Cortex of kidney (tissue), 1 donor: ENCODE data around the gene NDUFAB1.
"Not testable (repeated sequence)": the region's sequence is repeated elsewhere in the genome, so short reads cannot be mapped to it uniquely, and the experiment has no call there.

ENCODE experiments used
- DNase-seq: peaks from one replicate; lab custom pipeline; 2025; lab: John Stamatoyannopoulos, UW

Gene NDUFAB1

DNA sequence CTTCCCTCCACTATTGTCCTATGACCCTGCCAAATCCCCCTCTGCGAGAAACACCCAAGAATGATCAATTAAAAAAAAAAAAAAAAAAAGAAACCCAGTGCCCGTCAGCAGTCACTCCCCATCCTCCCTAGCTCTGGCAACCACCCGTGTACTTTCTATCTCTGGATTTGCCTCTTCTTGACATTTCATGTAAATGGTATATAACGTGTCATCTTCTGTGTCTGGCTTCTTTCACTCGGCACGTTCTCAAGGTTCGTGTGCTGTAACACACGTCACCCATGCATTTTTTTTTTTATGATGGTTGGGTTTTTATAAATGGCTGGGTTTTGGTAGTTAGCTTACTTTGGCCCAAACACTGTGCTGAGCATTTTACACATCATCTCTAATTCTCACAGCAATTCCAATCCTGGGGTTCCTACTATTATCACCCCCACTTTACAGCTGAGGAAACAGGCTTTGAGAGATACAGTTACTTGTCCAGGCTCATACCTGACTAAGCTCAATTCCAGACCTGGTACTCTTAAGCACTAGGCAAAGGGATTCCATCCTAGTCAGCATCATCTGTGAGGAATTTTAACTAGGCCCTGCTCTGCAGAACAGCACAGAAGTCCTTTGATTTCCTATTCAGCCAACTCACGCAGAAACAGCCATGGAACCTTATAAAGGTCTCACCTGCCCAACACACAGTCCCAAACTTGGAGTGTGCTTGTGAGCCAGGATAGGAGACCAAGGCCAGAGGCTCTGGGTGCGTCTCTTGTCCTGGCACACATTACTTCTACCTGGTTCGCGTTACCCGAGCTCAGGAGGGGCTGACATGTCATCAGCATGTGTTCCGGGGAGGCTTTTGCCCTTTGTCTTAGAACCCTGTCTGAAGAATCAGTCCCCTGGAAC lies 11.7 kb downstream of the NDUFAB1 start:
- DNase-seq = no peak

DNA sequence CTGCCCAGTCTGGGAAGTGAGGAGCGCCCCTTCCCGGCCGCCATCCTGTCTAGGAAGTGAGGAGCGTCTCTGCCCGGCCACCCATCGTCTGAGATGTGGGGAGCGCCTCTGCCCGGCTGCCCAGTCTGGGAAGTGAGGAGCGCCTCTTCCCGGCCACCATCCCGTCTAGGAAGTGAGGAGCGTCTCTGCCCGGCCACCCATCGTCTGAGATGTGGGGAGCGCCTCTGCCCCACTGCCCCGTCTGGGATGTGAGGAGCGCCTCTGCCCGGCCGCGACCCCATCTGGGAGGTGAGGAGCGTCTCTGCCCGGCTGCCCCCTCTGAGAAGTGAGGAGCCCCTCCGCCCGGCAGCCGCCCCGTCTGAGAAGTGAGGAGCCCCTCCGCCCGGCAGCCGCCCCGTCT lies 12.8 kb downstream of the NDUFAB1 start:
- not testable (repeated sequence) for DNase-seq

DNA sequence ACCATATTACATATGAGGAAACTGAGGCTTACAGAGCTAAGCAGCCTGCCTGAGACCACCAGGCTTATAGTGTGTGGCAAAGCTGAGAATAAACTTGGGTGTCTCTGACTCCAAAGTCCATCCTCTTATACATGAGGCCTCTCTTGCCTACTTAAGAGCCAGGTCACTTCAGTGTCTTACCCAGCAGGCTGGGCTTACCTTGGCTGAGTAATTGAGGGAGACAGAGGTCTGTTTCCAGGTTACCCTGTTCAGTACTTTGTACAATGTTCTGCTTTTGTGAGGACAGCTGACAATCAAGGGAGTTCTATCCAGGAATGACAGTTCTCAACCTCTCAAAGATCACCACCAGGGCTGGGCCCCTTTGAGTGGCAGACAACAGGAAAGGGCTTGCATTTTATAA lies 14.4 kb downstream of the NDUFAB1 start:
- DNase-seq = no peak

DNA sequence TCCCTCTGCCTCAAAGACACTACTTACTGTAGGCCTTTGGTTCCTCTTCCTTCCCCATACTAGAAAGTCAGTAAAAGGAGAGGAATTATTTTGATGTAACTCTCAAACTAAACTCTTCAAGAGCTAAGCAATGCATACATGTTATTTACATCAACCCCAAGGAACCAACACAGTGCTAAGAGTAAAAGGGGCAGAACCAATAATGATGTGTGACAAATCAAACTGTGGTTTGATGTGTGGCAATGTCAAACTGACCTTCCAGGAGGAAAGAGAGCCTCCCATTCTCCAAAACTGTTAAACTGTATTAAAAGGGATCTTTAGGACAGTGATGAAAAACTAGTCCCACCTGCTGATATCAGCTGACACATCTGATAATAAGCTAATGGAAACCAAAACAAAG lies 15.7 kb downstream of the NDUFAB1 start:
- no peak for DNase-seq

DNA sequence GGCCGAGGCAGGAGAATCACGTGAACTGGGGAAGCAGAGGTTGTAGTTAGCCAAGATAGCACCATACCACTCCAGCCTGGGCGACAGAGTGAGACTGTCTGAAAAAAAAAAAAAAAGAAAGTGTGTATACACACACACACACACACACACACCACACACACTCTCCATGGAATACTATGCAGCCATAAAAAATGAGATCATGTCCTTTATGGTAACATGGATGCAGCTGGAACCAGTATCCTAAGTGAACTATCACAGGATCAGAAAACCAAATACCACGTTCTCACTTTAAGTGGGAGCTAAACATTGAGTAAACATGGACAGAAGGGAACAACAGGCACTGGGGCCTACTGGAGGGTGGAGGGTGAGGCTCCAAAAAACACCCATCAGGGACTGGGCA lies 16.7 kb downstream of the NDUFAB1 start:
- DNase-seq = no peak

DNA sequence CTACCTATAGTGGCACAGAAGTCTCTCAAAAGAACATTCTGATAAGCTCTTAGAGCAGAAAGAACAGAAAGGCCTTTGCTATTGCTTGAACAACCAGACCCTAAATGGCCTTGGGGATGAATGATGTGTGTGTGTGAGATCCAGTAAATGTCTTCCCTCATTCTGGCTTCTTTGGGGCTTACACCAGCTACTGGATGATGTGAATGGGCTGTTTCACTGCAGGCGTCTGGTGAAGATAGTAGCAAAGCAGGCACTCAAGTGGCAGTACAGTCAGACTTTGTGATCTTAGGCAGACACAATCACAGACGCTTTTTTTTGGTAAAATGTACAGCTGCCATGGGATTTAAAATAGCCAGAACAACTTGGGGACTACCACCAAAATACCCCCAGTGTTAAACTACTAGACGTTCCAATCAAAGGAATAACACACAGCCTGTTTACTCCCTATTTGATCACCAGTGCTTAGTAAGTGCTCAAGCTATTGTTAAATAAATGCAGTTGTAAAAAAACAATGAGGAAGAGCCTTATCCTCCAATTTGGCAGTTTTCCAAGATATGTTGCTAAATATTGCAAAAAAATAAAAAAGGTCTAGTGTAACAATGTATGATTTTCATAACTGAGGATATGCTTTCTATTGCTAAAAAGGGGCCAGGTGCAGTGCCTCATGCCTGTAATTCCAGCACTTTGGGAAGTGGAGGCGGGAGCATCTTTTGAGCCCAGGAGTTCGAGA lies 17.9 kb downstream of the NDUFAB1 start:
- DNase-seq = no peak

DNA sequence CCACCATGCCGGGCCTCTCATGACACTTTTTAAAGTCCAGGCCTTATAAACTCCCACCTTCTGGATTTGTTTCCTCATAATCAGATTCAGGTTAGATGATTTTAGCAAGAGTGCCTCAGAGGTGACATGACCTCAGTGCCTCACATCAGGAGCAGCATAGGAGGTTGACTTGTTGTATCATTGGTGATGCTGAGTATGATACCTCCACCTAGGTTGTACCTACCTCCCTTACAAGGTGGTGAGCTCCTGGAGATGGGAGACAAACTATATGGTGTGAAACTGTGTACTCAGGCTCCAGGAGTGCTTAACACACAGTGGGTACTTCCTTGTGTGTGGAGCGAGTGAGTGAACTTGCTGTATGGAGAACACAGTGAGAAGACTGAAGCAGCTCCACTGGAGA lies 18.6 kb downstream of the NDUFAB1 start:
- no peak for DNase-seq

DNA sequence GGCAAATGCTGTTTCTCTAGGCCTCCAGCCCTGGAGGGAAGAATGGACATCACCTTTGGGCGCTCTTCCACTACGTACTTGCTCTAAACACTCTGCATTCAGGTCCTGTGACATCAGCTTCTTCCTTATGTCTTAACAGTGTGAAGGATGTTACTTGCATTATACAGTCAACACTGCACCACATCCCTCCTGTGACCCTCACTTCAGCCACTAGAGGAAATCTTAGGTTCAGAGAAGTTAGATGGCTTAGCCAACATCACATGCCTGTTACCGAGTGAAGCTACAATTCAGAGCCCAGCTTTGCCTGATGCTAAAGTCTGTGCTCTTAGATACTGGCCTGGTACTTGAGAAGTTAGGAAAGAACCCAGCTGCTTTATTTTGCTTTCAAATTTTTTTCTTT lies 20.3 kb downstream of the NDUFAB1 start:
- DNase-seq = no peak

DNA sequence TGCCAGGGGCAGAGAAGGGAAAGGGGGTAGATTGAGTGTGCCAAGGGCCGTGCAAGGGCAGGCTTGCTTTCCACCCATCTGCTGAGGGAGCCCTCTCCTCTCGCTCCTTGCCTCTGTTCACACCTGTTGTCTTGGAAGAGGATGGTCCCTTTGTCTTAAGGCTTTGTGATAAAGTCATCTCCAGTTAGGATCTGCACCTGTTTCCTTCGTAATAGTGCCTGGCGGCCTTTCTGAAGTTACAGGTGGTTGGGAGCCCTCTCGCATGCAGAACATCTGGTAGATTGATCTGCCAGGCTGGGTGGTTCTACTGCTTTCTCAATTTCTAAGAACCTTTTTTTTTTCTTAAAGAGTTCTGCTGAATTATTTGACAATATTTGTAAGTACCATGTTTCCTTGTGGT lies 22.3 kb downstream of the NDUFAB1 start:
- DNase-seq = no peak

DNA sequence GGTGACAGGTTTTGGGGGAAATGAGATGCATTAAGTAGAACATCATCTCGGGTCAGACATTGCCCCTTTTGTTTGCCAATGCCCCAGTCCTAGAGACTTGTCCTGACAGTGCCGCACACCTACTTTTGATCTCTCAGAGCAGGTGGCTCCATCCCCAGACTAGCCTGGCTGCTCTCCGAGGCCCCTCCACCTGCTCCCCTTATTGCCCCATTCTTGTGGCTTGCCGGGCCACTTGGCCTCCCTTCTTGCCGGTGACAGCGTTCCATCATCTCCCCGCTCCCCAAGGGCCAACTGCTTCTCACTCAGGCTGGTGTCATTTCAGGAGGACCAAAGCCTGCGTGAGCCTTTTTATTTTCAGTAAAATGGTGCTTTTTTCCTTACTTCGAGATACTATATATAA lies 23.7 kb downstream of the NDUFAB1 start:
- no peak for DNase-seq

DNA sequence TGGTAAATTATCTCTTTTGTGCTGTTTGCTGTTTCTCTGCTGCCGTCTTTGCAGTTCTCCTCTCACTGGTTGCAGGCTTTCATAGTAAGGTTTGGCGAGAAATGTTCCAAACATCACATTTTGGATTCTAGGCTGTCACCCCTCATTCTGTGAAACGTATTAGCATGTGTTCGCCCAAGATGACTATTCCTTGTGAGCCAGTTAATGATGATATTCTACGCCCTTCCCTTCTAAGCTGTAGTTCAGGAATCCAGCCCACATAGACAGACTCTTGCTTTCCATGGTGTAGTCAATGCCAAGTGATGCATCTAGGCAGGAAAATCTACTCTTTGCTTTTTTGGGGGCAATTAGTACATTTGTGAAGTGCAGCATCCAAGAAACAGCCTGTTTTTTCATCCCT lies 24.2 kb downstream of the NDUFAB1 start:
- no peak for DNase-seq

DNA sequence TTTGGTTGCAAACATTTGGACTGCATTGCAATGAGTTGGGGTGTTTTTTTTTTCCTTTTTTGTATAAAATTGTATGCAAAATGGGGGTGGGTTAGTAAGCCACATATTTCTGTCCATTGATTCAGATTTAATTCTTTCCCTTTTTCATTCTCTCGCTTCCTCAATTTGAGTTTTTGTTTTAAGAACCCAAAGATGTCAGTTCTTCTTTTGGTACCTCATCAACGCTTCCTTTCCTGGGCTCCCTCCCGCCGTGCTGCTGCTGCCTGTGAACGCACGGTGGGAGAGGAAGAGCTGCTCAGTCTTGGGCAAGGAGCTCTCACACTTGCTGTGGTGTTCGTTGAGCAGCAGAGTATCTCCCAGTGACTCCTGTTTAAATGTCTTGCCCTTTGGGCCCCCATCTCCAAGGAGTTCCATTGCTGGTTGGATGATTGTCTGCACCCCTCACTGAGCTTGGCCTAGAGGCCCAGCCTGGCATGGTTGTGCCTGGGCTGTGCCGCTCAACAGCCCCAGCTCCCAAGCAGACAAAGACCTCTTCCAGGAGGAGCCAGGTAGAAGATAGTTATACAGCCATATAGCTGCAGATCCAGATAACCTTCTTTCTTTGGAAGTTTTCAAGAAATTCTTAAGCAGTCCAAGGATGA lies 25.0 kb downstream of the NDUFAB1 start:
- no peak for DNase-seq

DNA sequence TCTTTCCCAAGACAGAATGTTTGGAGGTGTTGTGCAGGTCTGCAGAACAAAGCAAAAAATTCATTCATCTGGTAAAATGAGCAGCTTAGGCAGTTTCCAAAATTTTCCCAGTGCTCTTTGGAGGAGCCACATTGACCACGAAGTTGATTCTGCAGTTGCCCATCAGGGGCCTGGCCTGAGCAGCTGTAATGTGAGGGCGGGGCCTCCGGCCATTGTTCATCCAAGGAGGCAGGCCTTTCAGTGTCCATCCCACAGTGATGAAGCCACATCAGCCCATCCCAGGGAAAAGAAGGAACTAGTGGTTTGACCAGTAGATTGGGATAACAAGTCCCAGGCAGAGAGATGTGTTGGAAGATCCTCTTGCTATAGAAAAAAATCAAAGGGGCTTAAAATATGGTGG lies 28.5 kb downstream of the NDUFAB1 start:
- DNase-seq = no peak

DNA sequence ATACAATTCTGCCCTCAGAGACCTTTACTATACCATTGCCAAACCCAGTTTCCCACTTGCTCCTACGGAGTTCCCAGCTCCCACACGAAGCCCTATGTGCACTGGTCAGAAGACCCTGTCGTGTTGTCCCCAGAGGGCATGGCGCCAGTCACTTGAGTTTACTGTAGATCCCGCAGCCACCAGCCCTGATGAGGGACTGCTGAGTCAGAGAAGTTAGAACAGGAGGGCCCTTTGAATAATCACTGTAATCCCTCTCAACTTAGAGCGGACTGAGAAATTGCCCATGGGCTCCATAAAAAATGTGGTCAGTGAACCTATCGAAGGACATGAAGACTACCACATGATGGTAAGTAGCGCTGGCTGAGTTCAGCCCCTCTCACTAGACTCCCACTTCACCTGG lies 29.4 kb downstream of the NDUFAB1 start:
- no peak for DNase-seq

DNA sequence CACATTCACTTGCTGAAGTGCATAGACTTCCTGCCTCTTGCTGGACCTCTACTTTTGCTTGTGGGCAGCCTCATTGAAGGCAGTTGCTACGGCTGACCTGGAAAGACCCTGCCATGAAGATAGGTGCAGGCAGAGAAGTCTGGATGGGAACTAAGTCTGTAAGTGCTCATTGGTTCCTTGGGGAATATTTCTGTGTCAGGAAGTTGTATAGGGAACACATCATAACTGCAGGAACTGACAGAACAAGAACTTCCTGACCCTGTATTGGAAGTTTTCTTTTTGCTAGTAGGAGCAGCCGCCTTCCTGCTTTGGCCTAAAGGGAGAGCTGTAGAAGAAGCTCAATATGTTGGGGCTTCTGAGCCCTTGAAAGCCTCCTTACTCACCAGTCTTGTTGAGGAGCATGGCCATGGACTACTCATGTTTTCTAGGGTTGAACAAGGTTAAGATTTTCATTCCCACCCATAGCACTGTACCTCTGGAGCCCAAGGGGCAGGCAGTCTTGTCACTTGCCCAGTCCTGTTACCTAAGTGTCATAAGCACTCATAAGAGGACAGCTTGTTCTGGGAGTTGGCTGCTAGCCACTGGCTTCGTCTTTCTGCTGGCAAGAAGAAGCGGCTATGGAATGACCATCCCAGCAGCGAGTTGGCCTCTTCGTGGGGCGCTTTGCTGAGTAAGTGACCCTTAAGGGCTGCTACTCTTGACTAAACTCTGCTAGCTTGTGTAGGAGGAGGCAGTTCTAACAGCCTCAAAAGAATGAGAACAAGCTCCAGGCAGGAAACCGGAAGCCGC lies 31.3 kb downstream of the NDUFAB1 start:
- DNase-seq = no peak

DNA sequence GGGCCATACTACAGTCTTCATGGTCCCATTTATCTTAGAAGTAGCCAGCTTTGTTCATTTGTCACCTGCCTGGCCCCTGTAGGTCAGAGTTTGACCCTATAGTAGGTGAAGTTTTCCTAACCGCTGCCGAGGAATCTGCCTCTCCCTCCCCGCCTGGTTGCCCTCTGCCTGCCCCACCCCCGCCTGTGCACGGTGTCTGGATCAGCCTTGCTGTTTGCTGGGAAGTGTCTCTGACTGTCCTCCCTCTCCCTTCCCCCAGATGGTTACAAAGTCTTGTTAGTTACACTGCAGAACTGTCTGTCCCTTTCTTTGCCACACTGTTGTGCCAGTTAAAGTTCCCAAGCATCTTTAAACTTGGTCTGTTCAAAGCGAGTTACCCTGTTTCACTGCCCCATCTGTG lies 32.9 kb downstream of the NDUFAB1 start:
- DNase-seq = no peak

DNA sequence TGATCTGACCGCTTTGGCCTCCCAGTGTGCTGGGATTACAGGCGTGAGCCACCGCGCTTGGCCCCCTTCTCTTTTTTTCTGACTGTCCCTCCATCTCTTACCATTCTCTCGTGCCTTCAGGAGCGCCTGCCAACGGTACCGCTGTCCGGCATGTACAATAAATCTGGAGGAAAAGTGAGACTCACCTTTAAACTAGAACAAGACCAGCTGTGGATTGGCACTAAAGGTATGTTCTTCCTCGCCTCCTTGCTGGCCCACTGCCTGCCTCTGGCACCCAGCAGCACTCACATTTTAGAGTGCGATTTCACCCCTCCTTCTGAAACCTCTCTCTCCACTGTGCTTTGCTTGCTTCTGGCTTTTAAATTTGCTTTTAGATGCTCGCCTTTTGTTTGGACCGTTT lies 33.6 kb downstream of the NDUFAB1 start:
- DNase-seq = no peak

DNA sequence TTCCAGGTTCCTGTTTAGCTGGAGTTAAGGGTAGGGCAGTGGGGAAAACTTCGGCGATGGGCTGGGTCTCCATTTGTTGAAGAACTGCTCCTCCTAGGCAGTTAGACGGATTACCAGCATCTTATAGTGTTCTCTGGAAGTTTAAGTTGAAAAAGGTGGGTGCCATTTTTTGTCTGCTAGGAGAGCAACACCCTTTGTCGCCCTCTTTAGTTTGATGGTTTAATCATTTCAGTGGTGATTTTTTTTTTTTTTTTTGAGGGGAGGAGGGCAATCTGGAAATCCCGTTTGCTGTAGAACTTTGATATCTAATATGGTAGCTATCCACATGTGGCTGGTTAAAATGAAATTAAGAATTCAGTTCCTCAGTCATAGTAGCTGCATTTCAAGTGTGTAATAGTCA lies 34.5 kb downstream of the NDUFAB1 start:
- no peak for DNase-seq

DNA sequence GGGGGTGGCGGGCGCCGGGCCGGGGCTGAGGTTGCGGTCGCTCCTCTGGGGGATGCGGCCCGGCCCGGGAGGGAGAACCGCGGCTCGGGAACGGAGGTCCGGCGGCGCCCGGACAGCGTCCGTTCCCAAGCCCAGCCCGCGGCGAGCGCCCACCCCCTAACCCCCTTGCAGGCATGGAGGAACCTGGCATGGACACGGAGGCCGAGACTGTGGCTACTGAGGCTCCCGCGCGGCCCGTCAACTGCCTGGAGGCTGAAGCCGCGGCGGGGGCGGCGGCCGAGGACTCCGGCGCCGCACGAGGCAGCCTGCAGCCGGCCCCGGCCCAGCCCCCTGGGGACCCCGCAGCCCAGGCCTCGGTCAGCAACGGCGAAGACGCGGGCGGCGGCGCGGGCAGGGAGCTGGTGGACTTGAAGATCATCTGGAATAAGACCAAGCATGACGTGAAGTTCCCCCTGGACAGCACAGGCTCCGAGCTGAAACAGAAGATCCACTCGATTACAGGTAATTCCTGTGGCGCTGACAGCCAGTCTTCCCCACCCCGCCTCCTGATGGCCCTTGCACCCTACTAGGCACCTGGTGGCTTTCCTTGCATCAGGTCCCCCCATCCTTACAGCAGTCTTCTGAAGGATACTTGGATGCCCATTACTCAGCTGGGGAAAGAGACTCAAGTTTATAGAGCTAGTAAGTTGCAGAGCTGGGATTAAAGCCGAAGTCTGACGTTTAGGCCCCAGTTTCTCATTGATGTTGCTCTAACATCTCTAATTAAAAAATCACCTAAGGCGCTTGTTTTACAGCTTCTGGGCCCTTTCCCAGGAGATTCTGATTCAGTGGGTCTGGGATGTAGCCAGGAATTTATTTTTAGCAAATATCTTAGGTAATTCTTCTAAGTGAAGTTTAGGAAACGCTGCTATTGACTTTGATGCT lies 38.1 kb downstream of the NDUFAB1 start:
- no peak for DNase-seq

DNA sequence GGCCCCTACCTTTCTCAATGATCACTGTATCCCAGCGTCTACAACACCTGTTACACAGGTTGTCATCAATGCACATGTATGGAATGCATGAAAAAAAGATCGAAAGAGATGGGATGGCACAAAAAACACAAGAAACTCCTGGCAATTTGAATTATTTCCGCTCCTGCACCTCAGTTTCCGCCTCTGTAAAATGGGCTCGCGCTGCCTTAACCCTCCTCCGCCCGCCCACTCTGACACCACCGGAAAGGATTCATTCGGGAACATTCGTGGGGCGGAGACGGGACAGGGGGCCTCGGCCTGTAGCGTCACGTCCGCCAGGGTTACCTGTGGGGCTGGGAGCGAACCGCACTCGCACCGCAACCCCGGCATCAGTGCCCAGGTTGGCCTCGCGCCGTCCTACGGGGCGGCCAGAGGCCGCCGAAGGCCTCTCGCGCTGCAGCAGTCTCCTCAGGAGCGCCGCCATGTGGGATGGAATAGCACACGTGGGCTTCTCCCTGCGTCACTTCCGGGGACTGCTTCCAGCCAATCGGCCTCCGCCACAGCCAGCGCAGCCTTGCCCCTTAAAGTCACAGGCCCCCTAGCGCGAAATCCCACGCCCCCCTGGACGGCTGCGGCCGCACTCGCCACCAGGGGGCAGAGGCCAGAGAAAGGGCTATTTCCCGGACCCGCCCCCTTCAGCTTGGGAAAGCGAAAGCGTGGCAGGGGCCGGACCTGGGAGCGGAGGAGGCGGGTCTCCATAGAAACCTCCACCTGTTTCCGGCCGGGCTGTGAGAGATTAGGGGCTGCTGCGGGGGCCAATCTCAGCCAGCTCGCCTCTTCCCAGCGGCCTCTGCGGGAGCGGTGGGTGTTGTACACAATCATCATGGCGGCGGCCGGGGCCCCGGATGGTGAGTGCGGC lies 39.0 kb downstream of the NDUFAB1 start, which contains the start of the genes EARS2 and UBFD1:
Gene EARS2, minus strand, starts transcription at position 470 of the 898 bp plus-strand sequence. Its CDS starts 7 bp downstream, at position 463.
Gene UBFD1, plus strand, starts transcription at position 847 of the 898 bp plus-strand sequence. Its CDS starts 16 bp downstream, at position 863.
- DNase-seq = peak; percentile 80
